Measurements from ENCODE around the gene RAPGEF5. TPM values are rescaled to one million over a fixed set of nuclear protein-coding genes. Genes with fewer than 3 reads are reported as not detected.

RAPGEF5 gene
- total RNA-seq, 4 donors from 2014 or later, result 21.2 to 27.0 (median 24.1) TPM

- no peak for DNase-seq (ENCODE audit: extremely low spot score)
- no peaks in the 10 kb centered on the region for H3K36me3 ChIP-seq
- no peaks in the 10 kb centered on the region for H3K4me1 ChIP-seq
- H3K27ac ChIP-seq (replicated peaks in 1 of 4), result no peak overlapping the region
- intact Hi-C loops (cut with DNase I), result no loop called here
- TF ChIP-seq CTCF (IDR thresholded peaks at IDR 0.05) (no peak), POLR2AphosphoS5 (IDR thresholded peaks at IDR 0.05) (no peak), POLR2A (IDR thresholded peaks at IDR 0.05; ENCODE audit: low read depth) (no peak), EP300 (IDR thresholded peaks at IDR 0.05) (no peak)
- no peaks in the 10 kb centered on the region for H3K9me3 ChIP-seq
- WGBS, result 91% methylated on average over 1 of the region's 1 CpG
- no peak overlapping the region for H3K4me3 ChIP-seq
- peaks cover 0 to 3% (median 0%) of the 10 kb centered on the region in 4 donors for H3K27me3 ChIP-seq
These were observed 25.2 kb downstream of the RAPGEF5 start for GRCh38 chr7:22331704-22332103.

- H3K4me1 ChIP-seq, result no peaks in the 10 kb centered on the region
- WGBS, result 92% methylated on average over 8 of the region's 8 CpGs
- H3K4me3 ChIP-seq, result no peak overlapping the region
- intact Hi-C loops (cut with DNase I), result no loop called here
- H3K27me3 ChIP-seq, result peaks cover 0 to 3% (median 0%) of the 10 kb centered on the region in 4 donors
- H3K9me3 ChIP-seq, result no peaks in the 10 kb centered on the region
- H3K36me3 ChIP-seq, result no peaks in the 10 kb centered on the region
- no peak overlapping the region for H3K27ac ChIP-seq (replicated peaks in 1 of 4)
- TF ChIP-seq EP300 (IDR thresholded peaks at IDR 0.05) (no peak), POLR2AphosphoS5 (IDR thresholded peaks at IDR 0.05) (no peak), POLR2A (IDR thresholded peaks at IDR 0.05; ENCODE audit: low read depth) (no peak), CTCF (IDR thresholded peaks at IDR 0.05) (no peak)
- no peak for DNase-seq (ENCODE audit: extremely low spot score)
These were observed 26.1 kb downstream of the RAPGEF5 start for GRCh38 chr7:22330903-22331302.

GRCh38 chr7:22329816-22330524 lies 27.0 kb downstream of the RAPGEF5 start:
- Histone ChIP-seq H3K4me3 (no peak overlapping the region), H3K27me3 (peaks cover 0 to 3% (median 0%) of the 10 kb centered on the region in 4 donors), H3K27ac (replicated peaks in 1 of 4) (no peak overlapping the region), H3K36me3 (no peaks in the 10 kb centered on the region), H3K9me3 (no peaks in the 10 kb centered on the region), H3K4me1 (no peaks in the 10 kb centered on the region)
- 78% methylated on average over 4 of the region's 4 CpGs for WGBS
- intact Hi-C loops (cut with DNase I), result no loop called here
- no peak for DNase-seq (ENCODE audit: extremely low spot score)
- TF ChIP-seq EP300 (IDR thresholded peaks at IDR 0.05), result no peak
- no peak for TF ChIP-seq POLR2AphosphoS5 (IDR thresholded peaks at IDR 0.05)
- no peak for TF ChIP-seq CTCF (IDR thresholded peaks at IDR 0.05)
- no peak for TF ChIP-seq POLR2A (IDR thresholded peaks at IDR 0.05; ENCODE audit: low read depth)

GRCh38 chr7:22326181-22326580 lies 30.8 kb downstream of the RAPGEF5 start:
- TF ChIP-seq POLR2AphosphoS5 (IDR thresholded peaks at IDR 0.05) (no peak), POLR2A (IDR thresholded peaks at IDR 0.05; ENCODE audit: low read depth) (no peak), CTCF (IDR thresholded peaks at IDR 0.05) (no peak), EP300 (IDR thresholded peaks at IDR 0.05) (no peak)
- WGBS, result 60% methylated on average over 4 of the region's 4 CpGs
- no peak overlapping the region for H3K4me3 ChIP-seq

More at GRCh38 chr7:22326181-22326580, 30.8 kb downstream of the RAPGEF5 start:
- Histone ChIP-seq H3K4me1 (no peaks in the 10 kb centered on the region), H3K9me3 (no peaks in the 10 kb centered on the region), H3K36me3 (no peaks in the 10 kb centered on the region), H3K27ac (replicated peaks in 1 of 4) (no peak overlapping the region), H3K27me3 (peaks cover 0 to 3% (median 0%) of the 10 kb centered on the region in 4 donors)
- intact Hi-C loops (cut with DNase I), result no loop called here
- DNase-seq (ENCODE audit: extremely low spot score), result no peak

Data from esophagus muscularis mucosa (tissue), 4 donors.